GM19452 (cell line): ENCODE data around the gene LRRC38.
"Not testable (repeated sequence)": the region's sequence is repeated elsewhere in the genome, so short reads cannot be mapped to it uniquely, and the experiment has no call there.

Experiments
- ATAC-seq: cut with Tn5 transposase; IDR thresholded peaks from one replicate; pipeline ENCODE4 v1.9.1; 2021; ENCODE audit not compliant: unreplicated experiment

Gene LRRC38

GRCh38 chr1:13513895-13514546, at the start of gene LRRC38:
Gene LRRC38 (minus strand): TSS chr1:13514003. CDS start chr1:13513593, 410 bp downstream.
- ATAC-seq, result no peak

- not testable (repeated sequence) for ATAC-seq
These were observed 49.2 kb upstream of the LRRC38 start for GRCh38 chr1:13562981-13563380.

- ATAC-seq, result no peak
These were observed 46.7 kb upstream of the LRRC38 start for GRCh38 chr1:13560541-13560940.

GRCh38 chr1:13556224-13556764, 42.5 kb upstream of the LRRC38 start:
- ATAC-seq, result no peak

- ATAC-seq, result no peak
These were observed 41.0 kb upstream of the LRRC38 start for GRCh38 chr1:13554798-13555197.

GRCh38 chr1:13550663-13551062, 36.9 kb upstream of the LRRC38 start:
- ATAC-seq, result no peak

- ATAC-seq, result no peak
These were observed 35.7 kb upstream of the LRRC38 start for GRCh38 chr1:13549521-13549920.

GRCh38 chr1:13549021-13549420, 35.2 kb upstream of the LRRC38 start:
- no peak for ATAC-seq

- ATAC-seq, result no peak
These were observed 34.5 kb upstream of the LRRC38 start for GRCh38 chr1:13548281-13548680.

- ATAC-seq, result no peak
These were observed 33.0 kb upstream of the LRRC38 start for GRCh38 chr1:13546791-13547190.

GRCh38 chr1:13544221-13544556, 30.4 kb upstream of the LRRC38 start:
- ATAC-seq, result no peak

- no peak for ATAC-seq
These were observed 29.8 kb upstream of the LRRC38 start for GRCh38 chr1:13543451-13544220.

GRCh38 chr1:13541435-13542215, 27.8 kb upstream of the LRRC38 start:
- no peak for ATAC-seq

GRCh38 chr1:13540866-13541265, 27.1 kb upstream of the LRRC38 start:
- no peak for ATAC-seq

- no peak for ATAC-seq
These were observed 25.9 kb upstream of the LRRC38 start for GRCh38 chr1:13539683-13540082.

- no peak for ATAC-seq
These were observed 25.0 kb upstream of the LRRC38 start for GRCh38 chr1:13538832-13539231.

GRCh38 chr1:13536571-13536970, 22.8 kb upstream of the LRRC38 start:
- ATAC-seq, result no peak

- no peak for ATAC-seq
These were observed 21.4 kb upstream of the LRRC38 start for GRCh38 chr1:13535227-13535626.

- ATAC-seq, result no peak
These were observed 14.5 kb upstream of the LRRC38 start for GRCh38 chr1:13528320-13528719.

GRCh38 chr1:13523780-13524477, 10.1 kb upstream of the LRRC38 start:
- ATAC-seq, result no peak

- no peak for ATAC-seq
These were observed 7.2 kb upstream of the LRRC38 start for GRCh38 chr1:13520985-13521384.
